NCI-H345 treated with DMSO at 0.1 percent for 48 hours (cell line): ENCODE data around the gene DNASE2B.

Experiments used
- DNase-seq: peaks from one replicate; lab custom pipeline; 2025; ENCODE audit not compliant: unreplicated experiment; lab: John Stamatoyannopoulos, UW

DNASE2B gene

DNA sequence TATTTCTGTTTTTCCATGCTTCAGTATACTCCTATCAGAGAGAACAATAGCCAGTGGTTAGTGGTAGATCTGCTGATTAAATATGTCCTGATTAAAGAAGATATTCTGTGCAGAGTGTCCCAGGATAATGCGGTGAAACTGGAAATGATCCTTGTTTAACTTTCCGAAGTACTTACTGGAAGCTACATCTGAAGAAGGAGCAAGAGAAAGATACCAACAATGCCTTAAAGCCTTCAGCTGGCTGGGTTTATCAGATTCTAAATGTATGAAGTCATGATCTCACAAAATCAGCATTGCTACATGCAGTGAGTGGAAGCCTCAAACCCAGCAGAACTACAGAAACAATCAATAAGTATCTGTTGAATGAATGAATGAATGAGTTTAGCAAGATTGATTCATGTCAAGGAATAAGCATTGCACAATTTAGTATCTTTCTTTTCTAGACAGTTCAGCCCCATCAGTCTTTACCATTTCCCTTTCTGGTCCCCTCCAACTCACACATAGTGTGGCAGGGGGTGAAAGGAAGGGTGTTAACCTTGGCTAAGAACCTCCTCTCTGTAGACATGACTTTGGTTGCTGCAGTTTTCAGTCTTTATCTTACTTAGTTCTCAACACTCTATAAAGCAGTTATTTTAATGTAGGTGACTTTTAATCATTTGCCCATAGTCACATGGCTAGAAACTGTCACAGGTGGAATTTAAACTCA, 24.7 kb upstream of the DNASE2B start:
- no peak for DNase-seq

- no peak for DNase-seq
These were observed 23.1 kb upstream of the DNASE2B start for GRCh38 chr1:84374991-84375696.

- no peak for DNase-seq
These were observed 22.0 kb upstream of the DNASE2B start for GRCh38 chr1:84376000-84376910.

GRCh38 chr1:84377480-84378095, 20.7 kb upstream of the DNASE2B start:
- DNase-seq = no peak

- no peak for DNase-seq
These were observed 19.0 kb upstream of the DNASE2B start for GRCh38 chr1:84379138-84379916.

GRCh38 chr1:84379917-84380180, 18.4 kb upstream of the DNASE2B start:
- DNase-seq = no peak

GRCh38 chr1:84382127-84382526, 16.2 kb upstream of the DNASE2B start:
- no peak for DNase-seq

- DNase-seq = no peak
These were observed 12.9 kb upstream of the DNASE2B start for GRCh38 chr1:84385347-84385746.

GRCh38 chr1:84386716-84387479, 11.4 kb upstream of the DNASE2B start:
- DNase-seq = no peak

DNA sequence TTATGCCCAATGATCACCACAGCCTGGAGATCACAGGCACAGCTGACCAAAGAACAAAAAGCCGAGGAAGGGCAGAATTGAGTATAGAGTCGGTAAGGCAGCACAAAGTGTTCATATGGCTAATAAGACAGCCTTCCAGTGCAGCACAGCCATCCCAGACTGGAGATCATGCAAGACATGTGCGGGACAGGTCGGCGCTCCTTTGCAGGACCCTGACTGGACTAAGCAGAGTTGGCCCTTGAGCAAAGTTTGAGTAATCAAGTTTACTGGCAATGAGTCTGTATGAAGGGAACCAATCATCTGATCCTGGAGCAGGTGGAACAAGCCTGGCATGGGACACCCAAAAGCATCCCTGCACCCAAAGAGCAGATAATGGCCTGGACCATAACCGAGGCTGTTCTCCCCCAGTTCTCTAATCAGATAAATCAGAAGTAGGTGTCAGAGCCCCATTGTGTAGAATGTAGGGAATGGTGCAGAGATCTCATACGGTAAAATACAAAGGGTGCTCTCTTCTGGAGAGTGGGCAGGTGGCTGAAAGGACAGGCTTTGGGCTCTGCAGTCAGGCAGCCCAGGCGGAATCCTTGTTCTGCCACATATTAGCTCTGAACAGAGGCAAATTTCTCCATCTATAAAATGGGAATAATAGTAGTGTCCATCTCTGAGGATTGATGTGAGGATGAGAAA, 10.7 kb upstream of the DNASE2B start:
- DNase-seq = no peak

DNA sequence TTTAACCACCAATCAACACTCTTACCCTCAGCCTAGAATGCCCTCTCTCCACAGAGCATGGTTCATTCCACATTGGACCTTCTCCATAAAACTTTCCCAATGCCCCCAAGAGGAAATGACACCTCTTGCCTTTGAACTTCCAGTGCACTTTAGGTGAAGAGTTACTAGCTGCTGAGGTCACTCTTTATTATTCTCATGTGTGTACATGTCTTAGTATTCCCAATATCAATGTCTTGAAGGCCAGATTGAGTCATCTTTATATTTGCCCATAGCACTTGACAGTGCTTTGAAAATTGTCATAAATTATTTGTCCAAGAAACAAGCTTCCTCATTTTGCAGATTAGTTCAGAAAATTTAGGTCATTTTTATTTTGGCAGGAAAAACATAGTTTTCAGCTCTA, 8.1 kb upstream of the DNASE2B start:
- DNase-seq = no peak

DNA sequence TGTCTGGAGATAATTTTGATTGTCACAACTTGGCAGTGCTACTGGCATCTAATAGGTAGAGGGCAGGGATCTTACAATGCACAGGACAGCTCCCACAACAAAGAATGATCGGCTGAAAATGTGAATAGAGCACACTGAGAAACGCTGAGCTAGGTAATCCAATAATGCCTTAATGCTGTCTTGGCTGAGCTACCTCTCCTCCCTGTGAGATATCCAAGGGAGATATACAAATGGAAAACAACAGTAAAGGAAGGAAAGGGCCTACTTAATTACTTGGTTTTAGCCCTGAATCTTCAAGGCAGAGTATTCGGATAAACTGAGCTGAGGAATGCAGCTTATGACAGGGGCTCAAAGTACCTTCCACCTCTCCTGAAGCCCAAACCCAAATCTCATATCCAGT, 2.9 kb downstream of the DNASE2B start:
- DNase-seq = no peak

- DNase-seq = no peak
These were observed 3.8 kb downstream of the DNASE2B start for GRCh38 chr1:84402060-84402459.

GRCh38 chr1:84402501-84402900, 4.2 kb downstream of the DNASE2B start:
- no peak for DNase-seq

GRCh38 chr1:84403347-84403746, 5.1 kb downstream of the DNASE2B start:
- no peak for DNase-seq

- no peak for DNase-seq
These were observed 8.1 kb downstream of the DNASE2B start for GRCh38 chr1:84406346-84406861.

DNA sequence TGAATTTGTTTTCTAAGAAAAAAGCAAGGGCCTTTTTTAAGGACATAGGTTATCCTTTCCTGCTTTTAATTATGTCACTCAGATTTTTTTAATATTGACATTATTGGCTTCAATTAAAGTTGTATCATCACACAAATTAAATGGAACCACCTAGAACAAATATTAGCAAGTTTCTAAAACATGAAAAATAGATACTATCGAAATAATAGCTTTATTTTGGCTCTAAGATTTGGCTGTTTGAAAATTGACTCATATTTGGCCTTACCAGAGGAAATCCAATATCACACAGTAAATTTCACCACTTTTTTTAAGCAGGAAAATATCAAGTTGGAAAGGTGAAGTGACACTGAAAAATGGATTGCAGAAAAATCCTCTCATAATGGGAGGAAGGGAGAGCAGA, 9.2 kb downstream of the DNASE2B start:
- no peak for DNase-seq

DNA sequence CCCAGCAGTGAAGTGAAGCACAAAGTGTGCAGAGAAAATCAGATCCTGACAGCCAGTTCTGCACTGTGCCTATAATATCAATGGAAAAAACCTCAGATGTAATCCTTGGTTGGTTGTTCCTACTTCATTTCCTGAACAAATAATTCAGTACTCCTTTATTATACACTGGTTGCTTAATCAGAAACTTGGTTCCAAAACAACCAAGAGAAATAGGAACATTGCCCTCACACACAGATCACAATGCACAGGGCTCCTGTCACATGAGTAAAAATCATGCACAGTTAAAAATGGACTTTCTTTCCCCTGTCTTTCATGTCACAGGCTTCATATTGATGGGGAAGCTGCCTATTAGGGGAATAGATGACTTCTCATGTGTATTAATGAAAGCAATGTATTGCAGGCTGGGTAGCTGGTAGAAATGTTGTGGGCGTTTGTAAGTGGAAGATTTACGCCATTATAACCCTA, 9.7 kb downstream of the DNASE2B start:
- DNase-seq = no peak

DNA sequence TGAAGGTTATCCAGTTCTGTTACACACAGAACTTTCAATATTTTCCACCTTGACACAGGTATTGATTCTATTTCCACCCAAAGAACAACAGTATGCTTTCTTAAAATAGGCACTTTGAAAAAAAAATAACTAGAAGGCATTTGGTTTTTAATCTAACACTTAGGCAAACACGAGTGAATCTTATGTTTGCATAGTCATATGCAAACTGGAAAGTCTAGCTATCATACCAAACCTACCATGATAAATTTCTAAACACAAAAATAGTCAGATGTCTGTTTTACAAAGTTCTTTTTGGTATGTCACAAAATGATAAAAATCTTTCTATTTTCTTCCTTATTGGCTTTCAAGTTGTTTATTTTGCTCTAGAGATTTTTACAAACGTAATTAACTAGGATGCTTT, 11.6 kb downstream of the DNASE2B start:
- no peak for DNase-seq
